Keratinocyte (primary cell): ENCODE data around the gene ATP1A1. TPM values are rescaled to one million over a fixed set of nuclear protein-coding genes. Genes with fewer than 3 reads are reported as not detected.

Experiments used
- DNase-seq: peaks from one replicate; pipeline ENCODE4 v3.0.0-alpha.2; 2011; ENCODE audit warnings: low read depth, missing footprints, low spot score
- FAIRE-seq: peaks from 2 replicates; lab custom pipeline; 2011; peaks lifted over from hg19 to GRCh38; lab: Jason Lieb, UNC
- H2AFZ ChIP-seq: 2 replicates; pipeline ENCODE4 v1.6.0; 2012; ENCODE audit warnings: low read length, control low read depth, inconsistent platforms; ENCODE audit not compliant: control insufficient read depth
- H3K27ac ChIP-seq: 2 replicates; pipeline ENCODE4 v1.5.1; 2011; ENCODE audit warnings: low read length; ENCODE audit not compliant: control insufficient read depth, insufficient read depth
- H3K27me3 ChIP-seq: 3 replicates; pipeline ENCODE4 v1.6.0; 2011; ENCODE audit warnings: low read length; ENCODE audit not compliant: control insufficient read depth, insufficient read depth; ENCODE audit errors: extremely low read depth
- H3K36me3 ChIP-seq, 2 experiments: 2 replicates in 1 of 2; 3 replicates in 1 of 2; pipeline ENCODE4 v1.5.1; 2011; ENCODE audit warnings: low read length in 2 of 2, mild to moderate bottlenecking in 1 of 2; ENCODE audit not compliant: control insufficient read depth in 2 of 2, insufficient read depth in 2 of 2; ENCODE audit errors: extremely low read depth in 1 of 2
- H3K4me1 ChIP-seq: 3 replicates; pipeline ENCODE4 v1.5.1; 2011; ENCODE audit warnings: low read length; ENCODE audit not compliant: control insufficient read depth, insufficient read depth; ENCODE audit errors: extremely low read depth
- H3K4me2 ChIP-seq: 3 replicates; pipeline ENCODE4 v1.6.0; 2011; ENCODE audit warnings: low read depth, low read length; ENCODE audit not compliant: control insufficient read depth, insufficient read depth; ENCODE audit errors: extremely low read depth
- H3K4me3 ChIP-seq, 3 experiments: fragments of 200-600 bp in 1 of 3; sonication (generic) in 1 of 3; 2 replicates in 2 of 3; 3 replicates in 1 of 3; pipeline ENCODE4 v1.5.1; 2011 to 2016; ENCODE audit warnings: low read length in 3 of 3, mild to moderate bottlenecking in 3 of 3, control low read depth in 2 of 3, inconsistent platforms in 1 of 3, low read depth in 1 of 3, mixed read lengths in 1 of 3, mixed run types in 1 of 3, moderate library complexity in 1 of 3; ENCODE audit not compliant: control insufficient read depth in 2 of 3, insufficient read depth in 2 of 3; ENCODE audit errors: extremely low read depth in 1 of 3
- H3K79me2 ChIP-seq: 2 replicates; pipeline ENCODE4 v1.6.0; 2012; ENCODE audit warnings: low read length; ENCODE audit not compliant: control insufficient read depth, insufficient read depth
- H3K9ac ChIP-seq: 3 replicates; pipeline ENCODE4 v1.6.0; 2011; ENCODE audit warnings: low read length; ENCODE audit not compliant: control insufficient read depth, insufficient read depth; ENCODE audit errors: extremely low read depth
- H3K9me1 ChIP-seq: 3 replicates; pipeline ENCODE4 v1.6.0; 2011; ENCODE audit warnings: low read length; ENCODE audit not compliant: control insufficient read depth, insufficient read depth; ENCODE audit errors: extremely low read depth
- H3K9me3 ChIP-seq: 2 replicates; pipeline ENCODE4 v1.5.1; 2012; ENCODE audit warnings: low read depth, low read length; ENCODE audit not compliant: control insufficient read depth
- H4K20me1 ChIP-seq: 3 replicates; pipeline ENCODE4 v1.6.0; 2011; ENCODE audit warnings: low read length; ENCODE audit not compliant: control insufficient read depth, insufficient read depth; ENCODE audit errors: extremely low read depth
- CTCF ChIP-seq, 3 experiments: IDR thresholded peaks in 1 of 3; conservative IDR thresholded peaks in 1 of 3; optimal IDR thresholded peaks in 1 of 3; 2 replicates in 2 of 3; 3 replicates in 1 of 3; pipeline versions ENCODE3 to v1.5.1; 2011; ENCODE audit warnings: low read length in 3 of 3, mild to moderate bottlenecking in 3 of 3, moderate library complexity in 2 of 3, control low read depth in 1 of 3, inconsistent platforms in 1 of 3; ENCODE audit not compliant: insufficient read depth in 2 of 3; ENCODE audit errors: extremely low read depth in 1 of 3
- EZH2 ChIP-seq: IDR thresholded peaks from one replicate; pipeline ENCODE4 v1.6.1; 2012; ENCODE audit warnings: inconsistent platforms, mild to moderate bottlenecking, low read length, moderate library complexity
- dilution Hi-C: fragments of 300-500 bp; cut with MboI; formaldehyde crosslinking; loops from one replicate; pipeline ENCODE4 v1.7.0; 2020; ENCODE audit warnings: low sequenced_read_pairs; ENCODE audit not compliant: extremely low pct_ligation_motif_present
- polyA plus RNA-seq, 5 experiments: library from polyadenylated mRNA; depleted of rRNA in 3 of 5; stranded (reverse) in 3 of 5; stranded (forward) in 1 of 5; unstranded in 1 of 5; fragments of >200 nt; gene quantifications; 1 replicate in 1 of 5; 2 replicates in 3 of 5; 3 replicates in 1 of 5; pipeline versions ENCODE4 v1.2.1 to v1.2.3, GENCODE V29; 2011 to 2012; ENCODE audit warnings: missing spikeins in 2 of 5, low read depth in 1 of 5, low replicate concordance in 1 of 5

The ATP1A1 gene
- polyA plus RNA-seq, 1 donor (not counting 4 experiments of a cell fraction or from before 2014, with no cell fraction given) = 357 TPM

GRCh38 chr1:116332451-116332850 lies 40.6 kb upstream of the ATP1A1 start:
- dilution Hi-C loops = no loop called here
- FAIRE-seq = no peak

GRCh38 chr1:116333171-116334014 lies 39.7 kb upstream of the ATP1A1 start:
- DNase-seq (no peak), FAIRE-seq (no peak)
- TF ChIP-seq CTCF (optimal IDR thresholded peaks at IDR 0.05 in 1 of 3, IDR thresholded peaks at IDR 0.05 in 1 of 3, conservative IDR thresholded peaks at IDR 0.05 in 1 of 3; ENCODE audit: extremely low read depth in 1 of 3, insufficient read depth in 2 of 3, low read length in 3 of 3) = no peak
- TF ChIP-seq EZH2 = no peak
- dilution Hi-C loops = no loop called here
- peaks cover 10% of the 10 kb centered on the region for H3K4me1 ChIP-seq
- H3K9ac ChIP-seq = no peak overlapping the region
- no peaks in the 10 kb centered on the region for H3K36me3 ChIP-seq
- no peaks in the 10 kb centered on the region for H3K79me2 ChIP-seq
- no peaks in the 10 kb centered on the region for H3K9me3 ChIP-seq
- H3K27me3 ChIP-seq = no peaks in the 10 kb centered on the region
- no peak overlapping the region for H3K27ac ChIP-seq
- H2AFZ ChIP-seq = no peak overlapping the region
- no peaks in the 10 kb centered on the region for H3K9me1 ChIP-seq
- no peak overlapping the region for H3K4me2 ChIP-seq
- no peaks in the 10 kb centered on the region for H4K20me1 ChIP-seq
- H3K4me3 ChIP-seq = no peak overlapping the region

More at GRCh38 chr1:116332451-116332850, 40.6 kb upstream of the ATP1A1 start:
- H3K4me3 ChIP-seq = no peak overlapping the region
- no peaks in the 10 kb centered on the region for H3K9me3 ChIP-seq
- peaks cover 10% of the 10 kb centered on the region for H3K4me1 ChIP-seq
- no peak for DNase-seq
- H2AFZ ChIP-seq = no peak overlapping the region
- no peaks in the 10 kb centered on the region for H3K36me3 ChIP-seq
- H3K27me3 ChIP-seq = no peaks in the 10 kb centered on the region
- H3K9me1 ChIP-seq = no peaks in the 10 kb centered on the region
- no peak overlapping the region for H3K4me2 ChIP-seq
- TF ChIP-seq EZH2 = no peak
- no peak for TF ChIP-seq CTCF (optimal IDR thresholded peaks at IDR 0.05 in 1 of 3, IDR thresholded peaks at IDR 0.05 in 1 of 3, conservative IDR thresholded peaks at IDR 0.05 in 1 of 3; ENCODE audit: extremely low read depth in 1 of 3, insufficient read depth in 2 of 3, low read length in 3 of 3)
- H4K20me1 ChIP-seq = no peaks in the 10 kb centered on the region
- H3K79me2 ChIP-seq = no peaks in the 10 kb centered on the region
- no peak overlapping the region for H3K27ac ChIP-seq
- H3K9ac ChIP-seq = no peak overlapping the region
